GM18519 (cell line): Measurements from ENCODE around the gene TMEM147.

Experiments
- ATAC-seq: cut with Tn5 transposase; IDR thresholded peaks from one replicate; pipeline ENCODE4 v1.9.1; 2021; ENCODE audit warnings: mild to moderate bottlenecking, moderate library complexity; ENCODE audit not compliant: unreplicated experiment, low FRiP score

The TMEM147 gene

GRCh38 chr19:35544110-35544802 lies 1.2 kb upstream of the TMEM147 start:
- no peak for ATAC-seq

GRCh38 chr19:35545855-35546381 lies 492 bp downstream of the TMEM147 start:
- ATAC-seq = no peak

- no peak for ATAC-seq
Observed at GRCh38 chr19:35546532-35546931, 1.1 kb downstream of the TMEM147 start.

- ATAC-seq = no peak
Observed at GRCh38 chr19:35549174-35549788, 3.9 kb downstream of the TMEM147 start.

GRCh38 chr19:35549879-35550523 lies 4.6 kb downstream of the TMEM147 start:
- no peak for ATAC-seq

GRCh38 chr19:35551091-35551810 lies 5.8 kb downstream of the TMEM147 start:
- ATAC-seq = no peak

- ATAC-seq = no peak
Observed at GRCh38 chr19:35552534-35553384, 7.3 kb downstream of the TMEM147 start.

- no peak for ATAC-seq
Observed at GRCh38 chr19:35553385-35554000, 8.1 kb downstream of the TMEM147 start.

GRCh38 chr19:35554076-35554475 lies 8.7 kb downstream of the TMEM147 start:
- no peak for ATAC-seq

- no peak for ATAC-seq
Observed at GRCh38 chr19:35555301-35556005, 10.0 kb downstream of the TMEM147 start.

- no peak for ATAC-seq
Observed at GRCh38 chr19:35556025-35556590, 10.7 kb downstream of the TMEM147 start.

GRCh38 chr19:35556846-35557538 lies 11.6 kb downstream of the TMEM147 start:
- ATAC-seq = no peak

GRCh38 chr19:35557539-35558399 lies 12.3 kb downstream of the TMEM147 start:
- no peak for ATAC-seq

- ATAC-seq = no peak
Observed at GRCh38 chr19:35558400-35559280, 13.2 kb downstream of the TMEM147 start.

GRCh38 chr19:35559281-35559659 lies 13.8 kb downstream of the TMEM147 start:
- no peak for ATAC-seq

GRCh38 chr19:35559781-35560180 lies 14.4 kb downstream of the TMEM147 start:
- ATAC-seq = no peak
